Measurements from ENCODE around the gene THAP5. TPM values are rescaled to one million over a fixed set of nuclear protein-coding genes. Genes with fewer than 3 reads are reported as not detected.
A peak's percentile ranks its signal among the peaks of the same experiment; 100 is the strongest.
"Not testable (repeated sequence)": the region's sequence is repeated elsewhere in the genome, so short reads cannot be mapped to it uniquely, and the experiment has no call there.

The THAP5 gene
- total RNA-seq, 1 experiment from 2014 or later, result 39.1 TPM

DNA sequence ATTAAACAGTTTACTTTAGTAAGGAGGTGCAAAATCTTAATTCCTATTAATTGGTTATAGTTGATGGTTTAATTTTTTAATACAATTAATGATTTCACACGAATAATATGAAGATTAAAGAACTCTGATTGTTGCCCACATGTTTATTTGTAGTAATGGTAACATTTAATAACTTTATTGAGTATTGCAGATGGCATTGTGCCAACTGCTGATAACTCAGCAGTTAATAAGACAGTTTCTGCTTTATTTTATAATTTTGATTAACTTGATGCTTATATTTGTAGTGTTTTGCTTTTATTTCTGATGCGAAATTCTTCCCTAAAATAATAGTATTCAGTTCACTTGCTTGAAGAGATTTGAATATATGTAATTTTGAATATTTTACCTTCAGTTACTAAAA is 3.0 kb upstream of the THAP5 start:
- Histone ChIP-seq H3K27me3 (replicated peaks) (no peaks in the 10 kb centered on the region), H3K4me1 (replicated peaks) (peaks cover 10% of the 10 kb centered on the region), H3K27ac (no peak overlapping the region), H3K9me3 (replicated peaks) (no peaks in the 10 kb centered on the region), H3K4me3 (no peak overlapping the region), H3K36me3 (peaks cover 3% of the 10 kb centered on the region)
- no peak for DNase-seq (ENCODE audit: low read depth in 1 of 2, low spot score in 2 of 2)

DNA sequence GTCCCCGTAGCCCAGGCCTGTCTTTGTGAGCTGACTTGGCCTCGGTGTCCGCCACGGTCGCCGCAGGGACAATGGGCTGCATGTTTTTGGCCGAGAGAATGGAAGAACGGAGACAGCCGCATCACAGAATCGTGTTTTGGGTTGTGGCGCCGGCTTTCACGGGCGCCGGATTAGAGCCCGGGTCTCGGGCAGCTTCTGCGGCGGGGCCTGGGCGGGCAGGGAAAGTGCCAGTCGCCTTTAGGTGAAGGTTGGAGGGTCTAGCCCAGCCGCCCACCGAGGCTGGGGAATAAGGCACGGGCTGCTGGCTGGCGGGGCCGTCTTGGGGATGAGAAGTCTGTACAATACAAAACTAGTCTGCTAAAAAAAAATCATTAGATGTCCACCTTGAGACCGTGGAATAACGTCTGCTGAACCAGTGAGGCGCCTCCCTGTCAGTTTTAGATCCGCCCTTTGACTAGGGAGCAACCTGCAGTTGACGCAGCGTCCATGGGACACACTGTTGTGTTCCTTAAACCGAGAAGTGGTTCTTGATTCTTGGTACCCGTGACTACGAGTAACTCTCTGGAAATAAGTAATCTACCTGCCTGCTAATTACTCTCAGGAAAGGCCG is 745 bp upstream of the THAP5 start:
- peak in 1 of 2 experiments; percentile 38 for DNase-seq (ENCODE audit: low read depth in 1 of 2, low spot score in 2 of 2)
- H3K27ac ChIP-seq, result peak overlapping the region; percentile 87
- H3K27me3 ChIP-seq (replicated peaks), result no peaks in the 10 kb centered on the region
- peaks cover 10% of the 10 kb centered on the region for H3K4me1 ChIP-seq (replicated peaks)
- peak overlapping the region; percentile 72 for H3K4me3 ChIP-seq
- peaks cover 3% of the 10 kb centered on the region for H3K36me3 ChIP-seq
- H3K9me3 ChIP-seq (replicated peaks), result no peaks in the 10 kb centered on the region

DNA sequence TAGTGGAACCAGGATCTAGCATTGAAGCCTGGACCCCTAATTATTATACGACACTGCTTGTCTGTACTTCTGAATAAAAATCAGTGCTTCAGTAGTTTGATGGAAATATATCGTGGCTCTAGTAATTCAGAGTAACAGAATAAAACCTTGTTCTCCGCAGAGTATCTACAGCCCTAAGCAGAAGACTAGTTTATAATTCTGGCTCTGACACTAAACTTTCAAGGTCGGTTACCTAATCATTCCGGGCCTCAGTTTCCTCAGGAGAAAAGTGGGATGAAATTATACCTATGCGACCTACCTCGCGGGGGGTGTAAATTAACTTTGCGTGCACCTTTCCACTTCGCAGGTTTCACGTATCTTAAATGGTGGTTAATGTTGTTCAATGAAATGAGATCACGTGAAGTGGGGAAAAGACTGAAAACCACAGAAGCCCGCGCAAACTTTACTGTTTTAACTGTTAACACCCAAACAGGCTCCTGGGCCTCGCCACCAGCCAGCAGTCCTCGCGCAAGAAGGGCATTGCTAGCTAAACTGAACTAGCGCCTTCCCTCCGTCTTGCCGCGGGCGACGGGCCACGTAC is 615 bp downstream of the THAP5 start:
- Histone ChIP-seq H3K4me3 (peak overlapping the region; percentile 72), H3K4me1 (replicated peaks) (peaks cover 10% of the 10 kb centered on the region), H3K27ac (peak overlapping the region; percentile 87), H3K27me3 (replicated peaks) (no peaks in the 10 kb centered on the region), H3K9me3 (replicated peaks) (no peaks in the 10 kb centered on the region), H3K36me3 (peaks cover 3% of the 10 kb centered on the region)
- DNase-seq (ENCODE audit: low read depth in 1 of 2, low spot score in 2 of 2), result no peak

DNA sequence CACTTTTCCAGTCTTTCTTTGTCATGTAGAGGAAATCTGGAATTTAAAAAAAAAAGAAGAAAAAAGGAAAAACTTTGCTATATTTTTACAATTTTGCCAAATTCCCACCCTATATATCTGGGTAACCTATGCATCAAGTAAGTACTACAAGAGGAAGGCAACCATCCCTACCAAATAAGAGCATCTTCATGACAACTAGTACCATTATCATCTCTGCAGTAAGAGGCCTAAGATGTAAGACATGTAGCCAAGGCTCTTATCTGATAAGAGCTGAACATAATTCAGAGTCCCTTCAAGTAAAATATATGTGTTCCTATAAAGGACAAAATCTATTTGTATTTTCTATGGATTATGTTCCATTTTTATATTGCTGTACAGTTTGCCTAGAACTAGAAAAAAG is 3.5 kb downstream of the THAP5 start:
- no peaks in the 10 kb centered on the region for H3K9me3 ChIP-seq (replicated peaks)
- H3K4me3 ChIP-seq, result no peak overlapping the region
- no peaks in the 10 kb centered on the region for H3K27me3 ChIP-seq (replicated peaks)
- peaks cover 3% of the 10 kb centered on the region for H3K36me3 ChIP-seq
- peaks cover 10% of the 10 kb centered on the region for H3K4me1 ChIP-seq (replicated peaks)
- no peak for DNase-seq (ENCODE audit: low read depth in 1 of 2, low spot score in 2 of 2)
- no peak overlapping the region for H3K27ac ChIP-seq

DNA sequence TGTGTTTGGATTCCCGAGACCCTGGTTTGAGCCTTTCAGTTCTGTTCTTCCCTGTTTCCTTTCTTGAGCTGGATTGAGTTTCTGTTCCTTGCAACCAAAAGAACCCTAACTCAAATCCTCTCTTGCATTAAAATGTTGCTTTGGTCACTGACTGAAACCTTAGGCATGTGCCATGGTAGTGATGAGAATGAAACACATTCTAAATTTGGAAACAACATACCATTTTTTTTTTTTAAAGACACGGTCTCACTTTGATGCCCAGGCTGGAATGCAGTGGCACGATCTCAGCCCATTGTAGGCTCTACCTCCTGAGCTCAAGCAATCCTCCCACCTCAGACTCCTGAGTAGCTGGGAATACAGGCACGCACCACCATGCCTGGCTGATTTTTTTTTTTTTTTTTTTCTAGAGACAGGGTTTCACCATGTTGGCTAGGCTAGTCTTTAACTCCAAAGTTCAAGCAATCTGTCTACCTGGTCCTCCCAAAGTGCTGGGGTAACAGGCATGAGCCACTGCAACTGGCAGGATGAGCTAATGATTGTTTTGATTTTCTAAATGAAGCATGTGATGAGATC is 8.4 kb downstream of the THAP5 start:
- H3K27me3 ChIP-seq (replicated peaks), result no peaks in the 10 kb centered on the region
- H3K36me3 ChIP-seq, result peaks cover 3% of the 10 kb centered on the region
- no peaks in the 10 kb centered on the region for H3K4me1 ChIP-seq (replicated peaks)
- no peak overlapping the region for H3K4me3 ChIP-seq
- H3K27ac ChIP-seq, result no peak overlapping the region
- peaks cover 3% of the 10 kb centered on the region; the same call in 1 of the 2 replicates for H3K9me3 ChIP-seq (replicated peaks)
- no peak for DNase-seq (ENCODE audit: low read depth in 1 of 2, low spot score in 2 of 2)

DNA sequence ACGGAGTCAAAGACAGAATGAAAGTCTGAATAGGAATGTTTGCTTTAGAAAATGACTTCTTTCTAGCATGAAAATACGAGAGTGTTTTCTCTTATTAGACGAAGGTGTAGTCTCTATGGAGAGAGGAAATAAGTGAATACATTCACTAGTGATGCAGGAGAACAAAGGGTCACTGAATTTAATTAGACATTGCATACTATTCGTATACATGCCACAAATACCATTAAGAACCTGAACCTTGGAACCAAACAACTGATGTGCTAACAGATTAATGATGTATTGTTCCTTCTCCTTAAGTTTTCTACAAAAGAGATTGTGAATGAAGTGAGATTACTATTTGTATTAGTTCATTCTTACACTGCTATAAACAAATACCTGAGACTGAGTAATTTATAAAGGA is 10.3 kb downstream of the THAP5 start:
- Histone ChIP-seq H3K9me3 (replicated peaks) (peaks cover 3% of the 10 kb centered on the region; the same call in 1 of the 2 replicates), H3K36me3 (peaks cover 3% of the 10 kb centered on the region), H3K4me1 (replicated peaks) (no peaks in the 10 kb centered on the region), H3K4me3 (no peak overlapping the region), H3K27ac (no peak overlapping the region), H3K27me3 (replicated peaks) (no peaks in the 10 kb centered on the region)
- DNase-seq (ENCODE audit: low read depth in 1 of 2, low spot score in 2 of 2), result no peak

DNA sequence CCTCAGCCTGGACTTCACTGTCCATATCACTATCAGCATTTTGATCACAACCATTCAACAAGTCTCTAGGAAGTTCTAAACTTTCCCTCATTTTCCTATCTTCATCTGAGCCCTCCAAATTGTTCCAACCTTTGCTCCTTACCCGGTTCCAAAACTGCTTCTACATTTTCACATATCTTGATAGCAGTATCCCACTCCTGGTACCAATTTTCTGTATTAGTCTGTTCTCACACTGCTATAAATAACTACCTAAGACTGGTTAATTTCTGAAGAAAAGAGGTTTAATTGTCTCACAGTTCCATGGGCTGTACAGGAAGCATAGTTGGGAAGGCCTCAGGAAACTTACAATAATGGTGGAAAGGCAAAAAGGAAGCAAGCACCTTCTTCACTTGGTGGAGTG is 11.9 kb downstream of the THAP5 start:
- peaks cover 3% of the 10 kb centered on the region for H3K36me3 ChIP-seq

DNA sequence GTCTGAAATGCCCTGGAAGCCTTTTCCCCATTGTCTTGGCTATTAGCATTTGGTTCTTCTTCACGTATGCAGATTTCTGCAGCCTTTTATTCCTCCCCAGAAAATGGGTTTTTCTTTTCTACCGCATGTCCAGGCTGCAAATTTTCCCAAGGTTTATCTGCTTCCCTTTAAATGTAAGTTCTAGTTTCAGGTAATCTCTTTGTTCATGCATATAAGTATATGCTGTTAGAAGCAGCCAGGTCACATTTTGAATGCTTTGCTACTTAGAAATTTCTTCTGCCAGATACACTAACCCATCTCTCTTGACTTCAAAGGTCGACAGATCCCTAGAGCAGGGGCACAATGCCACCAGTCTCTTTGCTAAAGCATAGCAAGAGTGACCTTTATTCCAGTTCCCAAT is 12.3 kb downstream of the THAP5 start:
- H3K9me3 ChIP-seq (replicated peaks), result peaks cover 3% of the 10 kb centered on the region; the same call in 1 of the 2 replicates
- no peak overlapping the region for H3K4me3 ChIP-seq
- no peak for DNase-seq (ENCODE audit: low read depth in 1 of 2, low spot score in 2 of 2)
- peaks cover 3% of the 10 kb centered on the region for H3K36me3 ChIP-seq
- no peak overlapping the region for H3K27ac ChIP-seq
- no peaks in the 10 kb centered on the region for H3K4me1 ChIP-seq (replicated peaks)
- H3K27me3 ChIP-seq (replicated peaks), result no peaks in the 10 kb centered on the region

More for the DNA sequence above, 11.9 kb downstream of the THAP5 start:
- Histone ChIP-seq H3K4me3 (no peak overlapping the region), H3K9me3 (replicated peaks) (peaks cover 3% of the 10 kb centered on the region; the same call in 1 of the 2 replicates), H3K27ac (no peak overlapping the region), H3K4me1 (replicated peaks) (no peaks in the 10 kb centered on the region), H3K27me3 (replicated peaks) (no peaks in the 10 kb centered on the region)
- no peak for DNase-seq (ENCODE audit: low read depth in 1 of 2, low spot score in 2 of 2)

DNA sequence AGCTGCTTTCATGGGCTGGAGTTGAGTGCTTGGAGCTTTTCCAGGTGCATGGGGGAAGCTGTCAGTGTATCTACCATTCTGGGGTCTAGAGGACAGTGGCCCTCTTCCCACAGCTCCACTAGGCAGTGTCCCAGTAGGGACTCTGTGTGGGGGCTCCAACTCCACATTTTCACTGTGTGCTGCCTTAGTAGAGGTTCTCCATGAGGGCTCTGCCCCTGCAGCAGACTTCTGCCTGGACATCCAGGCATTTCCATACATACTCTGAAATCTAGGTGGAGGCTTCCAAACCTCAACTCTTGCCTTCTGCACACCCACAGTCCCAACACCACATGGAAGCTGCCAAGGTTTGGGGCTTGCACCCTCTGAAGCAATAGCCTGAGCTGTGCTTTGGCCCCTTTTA is 12.8 kb downstream of the THAP5 start:
- not testable (repeated sequence) for H3K4me1 ChIP-seq (replicated peaks); DNase-seq (ENCODE audit: low read depth in 1 of 2, low spot score in 2 of 2); H3K9me3 ChIP-seq (replicated peaks); H3K36me3 ChIP-seq; H3K4me3 ChIP-seq; H3K27ac ChIP-seq; H3K27me3 ChIP-seq (replicated peaks)

DNA sequence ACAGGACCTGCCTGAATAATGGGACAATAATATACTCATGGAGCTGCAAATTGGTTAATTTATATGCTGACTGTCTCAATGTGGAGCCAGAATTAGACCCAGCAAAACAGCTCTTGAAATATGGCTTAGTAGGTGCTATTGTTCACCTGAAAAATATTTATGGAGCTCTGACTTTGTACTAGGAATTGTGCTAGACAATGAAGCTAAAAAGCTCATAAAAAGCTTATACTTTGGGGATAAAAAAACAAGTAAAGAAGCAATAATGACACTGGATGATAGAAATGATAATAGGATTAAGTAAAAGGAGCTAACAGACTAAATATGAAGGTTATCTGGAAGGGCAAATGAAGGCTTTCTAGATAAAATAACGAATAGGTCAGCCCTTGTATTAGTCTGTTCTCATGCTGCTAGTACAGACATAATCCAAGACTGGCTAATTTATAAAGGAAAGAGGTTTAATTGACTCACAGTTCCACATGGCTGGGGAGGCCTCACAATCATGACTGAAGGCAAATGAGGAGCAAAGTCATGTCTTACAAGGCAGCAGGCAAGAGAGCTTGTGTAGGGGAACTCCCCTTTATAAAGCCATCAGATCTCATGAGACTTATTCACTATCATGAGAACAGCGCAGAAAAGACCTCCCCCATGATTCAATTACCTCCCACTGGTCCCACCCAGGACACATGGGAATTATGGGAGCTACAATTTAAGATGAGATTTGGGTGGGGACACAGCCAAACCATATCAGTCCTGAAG is 21.2 kb downstream of the THAP5 start:
- not testable (repeated sequence) for H3K27me3 ChIP-seq (replicated peaks); H3K4me3 ChIP-seq; H3K36me3 ChIP-seq; H3K27ac ChIP-seq; H3K9me3 ChIP-seq (replicated peaks); H3K4me1 ChIP-seq (replicated peaks); DNase-seq (ENCODE audit: low read depth in 1 of 2, low spot score in 2 of 2)

DNA sequence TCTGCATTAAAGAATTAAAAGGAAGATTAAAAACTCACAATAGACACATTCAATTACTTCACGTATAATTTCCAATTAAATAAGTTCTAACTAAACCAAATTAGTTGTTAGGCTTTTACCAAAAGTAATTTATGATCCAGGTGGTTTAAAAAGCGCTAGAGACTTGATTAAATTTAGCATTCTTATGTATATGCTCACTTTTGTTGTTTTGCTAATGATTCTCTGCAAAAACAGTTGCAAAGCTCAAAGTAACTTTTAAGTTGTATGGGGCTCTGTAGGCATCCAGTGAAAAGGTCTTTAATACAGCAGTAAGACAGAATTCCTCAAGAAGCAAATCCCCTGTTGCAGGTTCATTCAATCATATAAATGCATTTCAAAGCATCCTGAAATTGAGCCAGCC is 28.0 kb downstream of the THAP5 start:
- no peaks in the 10 kb centered on the region for H3K4me1 ChIP-seq (replicated peaks)
- no peaks in the 10 kb centered on the region for H3K9me3 ChIP-seq (replicated peaks)
- 0 out of 2 replicates have a peak, but pooled peaks cover 2% of the 10 kb centered on the region for H3K27me3 ChIP-seq (replicated peaks)
- no peak for DNase-seq (ENCODE audit: low read depth in 1 of 2, low spot score in 2 of 2)
- no peak overlapping the region for H3K4me3 ChIP-seq
- H3K27ac ChIP-seq, result no peak overlapping the region
- no peaks in the 10 kb centered on the region for H3K36me3 ChIP-seq

DNA sequence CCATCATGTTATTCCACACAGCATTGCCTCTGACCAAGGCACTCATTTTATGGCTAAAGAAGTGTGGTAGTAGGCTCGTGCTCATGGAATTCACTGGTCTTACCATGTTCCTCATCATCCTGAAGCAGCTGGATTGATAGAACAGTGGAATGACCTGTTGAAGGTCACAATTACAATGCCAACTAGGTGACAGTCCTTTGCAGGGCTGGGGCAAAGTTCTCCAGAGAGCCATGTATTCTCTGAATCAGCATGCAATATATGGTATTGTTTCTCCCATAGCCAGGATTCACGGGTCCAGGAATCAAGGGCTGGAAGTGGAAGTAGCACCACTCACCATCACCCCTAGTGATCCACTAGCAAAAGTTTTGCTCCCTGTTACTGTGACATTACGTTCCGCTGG is 30.8 kb downstream of the THAP5 start:
- not testable (repeated sequence) for H3K9me3 ChIP-seq (replicated peaks); H3K4me3 ChIP-seq; H3K4me1 ChIP-seq (replicated peaks); DNase-seq (ENCODE audit: low read depth in 1 of 2, low spot score in 2 of 2); H3K27ac ChIP-seq; H3K36me3 ChIP-seq; H3K27me3 ChIP-seq (replicated peaks)

DNA sequence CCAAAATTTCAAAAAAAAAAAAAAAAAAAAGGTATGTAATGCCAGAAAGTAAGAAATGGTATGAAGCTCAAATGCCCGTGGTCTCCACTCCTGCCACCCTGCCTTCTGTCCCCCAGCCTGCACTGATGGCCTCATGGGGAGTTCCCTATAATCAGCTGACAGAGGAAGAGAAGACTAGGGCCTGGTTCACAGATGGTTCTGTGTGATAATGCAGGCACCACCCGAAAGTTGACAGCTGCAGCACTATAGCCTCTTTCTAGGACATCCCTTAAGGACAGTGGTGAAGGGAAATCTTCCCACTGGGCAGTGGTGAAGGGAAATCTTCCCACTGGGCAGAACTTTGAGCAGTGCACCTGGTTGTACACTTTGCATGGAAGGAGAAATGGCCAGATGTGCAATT is 31.3 kb downstream of the THAP5 start:
- not testable (repeated sequence) for DNase-seq (ENCODE audit: low read depth in 1 of 2, low spot score in 2 of 2); H3K27ac ChIP-seq; H3K9me3 ChIP-seq (replicated peaks); H3K36me3 ChIP-seq; H3K4me1 ChIP-seq (replicated peaks); H3K4me3 ChIP-seq; H3K27me3 ChIP-seq (replicated peaks)

DNA sequence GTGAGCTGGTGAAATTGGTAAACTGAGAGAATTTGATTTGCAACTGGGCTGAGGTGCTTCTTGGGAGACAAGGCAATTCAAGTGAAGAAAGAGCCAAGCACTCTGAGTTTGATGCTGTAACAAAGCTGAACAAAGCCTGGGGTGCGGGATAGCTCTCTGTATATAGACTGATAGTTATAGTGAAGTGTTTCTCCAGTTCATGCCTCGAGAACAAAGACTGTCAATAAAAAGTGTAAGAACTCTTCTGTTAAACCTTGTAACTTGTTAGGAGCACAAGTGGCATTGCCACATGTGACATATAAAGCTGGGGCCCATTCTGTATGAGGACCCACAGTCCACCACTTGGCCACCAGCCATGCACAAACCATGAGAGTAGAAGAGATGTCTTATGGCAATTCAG is 32.3 kb downstream of the THAP5 start:
- no peak overlapping the region for H3K4me3 ChIP-seq
- DNase-seq (ENCODE audit: low read depth in 1 of 2, low spot score in 2 of 2), result no peak
- no peaks in the 10 kb centered on the region for H3K9me3 ChIP-seq (replicated peaks)
- no peaks in the 10 kb centered on the region for H3K36me3 ChIP-seq
- no peaks in the 10 kb centered on the region for H3K4me1 ChIP-seq (replicated peaks)
- H3K27ac ChIP-seq, result no peak overlapping the region
- H3K27me3 ChIP-seq (replicated peaks), result no peaks in the 10 kb centered on the region
